HG03196 (cell line): Measurements from ENCODE around the gene CDK14.
"Not testable (repeated sequence)": the region's sequence is repeated elsewhere in the genome, so short reads cannot be mapped to it uniquely, and the experiment has no call there.

Source experiments
- ATAC-seq: cut with Tn5 transposase; IDR thresholded peaks from one replicate; pipeline ENCODE4 v1.9.1; 2021; ENCODE audit not compliant: unreplicated experiment

Gene CDK14

GRCh38 chr7:90749262-90749661 lies 153.1 kb downstream of the CDK14 start:
- ATAC-seq: no peak

GRCh38 chr7:90749774-90750173 lies 153.7 kb downstream of the CDK14 start:
- no peak for ATAC-seq

- ATAC-seq: no peak
These were observed 155.5 kb downstream of the CDK14 start for GRCh38 chr7:90751595-90751994.

- ATAC-seq: no peak
These were observed 155.9 kb downstream of the CDK14 start for GRCh38 chr7:90752051-90752450.

GRCh38 chr7:90755041-90755440 lies 158.9 kb downstream of the CDK14 start:
- ATAC-seq: no peak

- ATAC-seq: no peak
These were observed 160.2 kb downstream of the CDK14 start for GRCh38 chr7:90756366-90756765.

- ATAC-seq: peak; percentile 58
These were observed 161.4 kb downstream of the CDK14 start for GRCh38 chr7:90757565-90757950.

- no peak for ATAC-seq
These were observed 162.9 kb downstream of the CDK14 start for GRCh38 chr7:90758933-90759562.

- no peak for ATAC-seq
These were observed 163.6 kb downstream of the CDK14 start for GRCh38 chr7:90759710-90760109.

GRCh38 chr7:90760892-90761291 lies 164.8 kb downstream of the CDK14 start:
- no peak for ATAC-seq

GRCh38 chr7:90761584-90761983 lies 165.5 kb downstream of the CDK14 start:
- ATAC-seq: no peak

- no peak for ATAC-seq
These were observed 167.0 kb downstream of the CDK14 start for GRCh38 chr7:90763108-90763507.

GRCh38 chr7:90764848-90765570 lies 168.9 kb downstream of the CDK14 start:
- ATAC-seq: peak; percentile 63

GRCh38 chr7:90766814-90767564 lies 170.9 kb downstream of the CDK14 start:
- no peak for ATAC-seq

- no peak for ATAC-seq
These were observed 172.2 kb downstream of the CDK14 start for GRCh38 chr7:90768301-90768700.

- ATAC-seq: no peak
These were observed 172.9 kb downstream of the CDK14 start for GRCh38 chr7:90769036-90769435.

GRCh38 chr7:90769566-90769965 lies 173.4 kb downstream of the CDK14 start:
- not testable (repeated sequence) for ATAC-seq

GRCh38 chr7:90771281-90771680 lies 175.2 kb downstream of the CDK14 start:
- ATAC-seq: no peak

GRCh38 chr7:90772410-90772809 lies 176.3 kb downstream of the CDK14 start:
- ATAC-seq: no peak

GRCh38 chr7:90773269-90773668 lies 177.1 kb downstream of the CDK14 start:
- no peak for ATAC-seq

GRCh38 chr7:90774706-90775105 lies 178.6 kb downstream of the CDK14 start:
- no peak for ATAC-seq

GRCh38 chr7:90775383-90775965 lies 179.4 kb downstream of the CDK14 start:
- no peak for ATAC-seq
